Cardiac muscle cell (in vitro differentiated cells and primary cell): ENCODE data around the gene CFAP69. TPM values are rescaled to one million over a fixed set of nuclear protein-coding genes. Genes with fewer than 3 reads are reported as not detected.

Experiments
- DNase-seq, 2 donors: peaks; one replicate each; pipeline versions ENCODE4 v3.0.0 to v3.0.0-alpha.2; 2010 to 2017; ENCODE audit warnings: low read depth in 1 of 2, low spot score in 1 of 2
- H3K27ac ChIP-seq: fragments of 200-600 bp; sonication (generic); 2 replicates; pipeline ENCODE4 v1.5.1; 2016
- H3K27me3 ChIP-seq: fragments of 200-600 bp; sonication (generic); 2 replicates; pipeline ENCODE4 v1.6.0; 2016; ENCODE audit warnings: control low read depth
- H3K36me3 ChIP-seq: fragments of 200-600 bp; sonication (generic); 2 replicates; pipeline ENCODE4 v1.5.1; 2016; ENCODE audit warnings: control low read depth
- H3K4me1 ChIP-seq: fragments of 200-600 bp; sonication (generic); 2 replicates; pipeline ENCODE4 v1.8.1; 2017; ENCODE audit warnings: low read depth, mild to moderate bottlenecking, mixed run types
- H3K4me3 ChIP-seq: fragments of 200-600 bp; sonication (generic); 2 replicates; pipeline ENCODE4 v1.5.1; 2016; ENCODE audit warnings: mild to moderate bottlenecking
- H3K9me3 ChIP-seq: fragments of 200-600 bp; sonication (generic); 2 replicates; pipeline ENCODE4 v1.5.1; 2017; ENCODE audit warnings: low read depth, mild to moderate bottlenecking, control low read depth
- CTCF ChIP-seq: IDR thresholded peaks from 2 replicates; pipeline ENCODE4 v1.5.1; 2012; ENCODE audit warnings: low read depth, mild to moderate bottlenecking, low read length
- polyA plus RNA-seq: library from polyadenylated mRNA; unstranded; fragments of >200 nt; fragmentation: Nextera tagmentation; extraction: Ambion mirVana; gene quantifications from 2 replicates; pipeline ENCODE4 v1.2.1, GENCODE V29; 2016
- total RNA-seq: library from RNA; depleted of rRNA; stranded (reverse); fragments of >200 nt; gene quantifications from 2 replicates; pipeline ENCODE4 v1.2.3, GENCODE V29; 2016

The CFAP69 gene
- total and polyA plus RNA-seq, 2 experiments from 2014 or later = 2.5 to 19.2 TPM

- Histone ChIP-seq H3K27me3 (no peaks in the 10 kb centered on the region), H3K4me1 (no peaks in the 10 kb centered on the region), H3K36me3 (no peaks in the 10 kb centered on the region), H3K27ac (no peak overlapping the region), H3K4me3 (no peak overlapping the region), H3K9me3 (no peaks in the 10 kb centered on the region)
- DNase-seq = no peak
- TF ChIP-seq CTCF = no peak
These were observed 19.8 kb upstream of the CFAP69 start for GRCh38 chr7:90225181-90225580.

GRCh38 chr7:90225601-90226000 is 19.4 kb upstream of the CFAP69 start:
- H3K27me3 ChIP-seq = no peaks in the 10 kb centered on the region
- no peak for TF ChIP-seq CTCF
- H3K9me3 ChIP-seq = no peaks in the 10 kb centered on the region
- H3K36me3 ChIP-seq = no peaks in the 10 kb centered on the region
- no peak overlapping the region for H3K4me3 ChIP-seq
- H3K27ac ChIP-seq = no peak overlapping the region
- H3K4me1 ChIP-seq = no peaks in the 10 kb centered on the region
- no peak for DNase-seq

GRCh38 chr7:90227259-90227658 is 17.7 kb upstream of the CFAP69 start:
- DNase-seq = no peak
- no peak for TF ChIP-seq CTCF
- H3K4me1 ChIP-seq = no peaks in the 10 kb centered on the region
- H3K27me3 ChIP-seq = no peaks in the 10 kb centered on the region
- H3K27ac ChIP-seq = no peak overlapping the region
- H3K9me3 ChIP-seq = no peaks in the 10 kb centered on the region
- H3K4me3 ChIP-seq = no peak overlapping the region
- no peaks in the 10 kb centered on the region for H3K36me3 ChIP-seq

- Histone ChIP-seq H3K4me3 (no peak overlapping the region), H3K4me1 (no peaks in the 10 kb centered on the region), H3K36me3 (no peaks in the 10 kb centered on the region), H3K9me3 (no peaks in the 10 kb centered on the region), H3K27ac (no peak overlapping the region), H3K27me3 (no peaks in the 10 kb centered on the region)
- no peak for TF ChIP-seq CTCF
- no peak for DNase-seq
These were observed 15.3 kb upstream of the CFAP69 start for GRCh38 chr7:90229682-90230081.

- no peaks in the 10 kb centered on the region for H3K27me3 ChIP-seq
- H3K9me3 ChIP-seq = no peaks in the 10 kb centered on the region
- H3K36me3 ChIP-seq = no peaks in the 10 kb centered on the region
- no peak overlapping the region for H3K4me3 ChIP-seq
- no peaks in the 10 kb centered on the region for H3K4me1 ChIP-seq
- H3K27ac ChIP-seq = no peak overlapping the region
- no peak for TF ChIP-seq CTCF
- no peak for DNase-seq
These were observed 14.1 kb upstream of the CFAP69 start for GRCh38 chr7:90230834-90231233.

GRCh38 chr7:90231304-90231703 is 13.7 kb upstream of the CFAP69 start:
- TF ChIP-seq CTCF = no peak
- H3K36me3 ChIP-seq = no peaks in the 10 kb centered on the region
- H3K4me1 ChIP-seq = no peaks in the 10 kb centered on the region
- no peaks in the 10 kb centered on the region for H3K9me3 ChIP-seq
- no peaks in the 10 kb centered on the region for H3K27me3 ChIP-seq
- no peak for DNase-seq
- H3K4me3 ChIP-seq = no peak overlapping the region
- H3K27ac ChIP-seq = no peak overlapping the region
